GM12878 (cell line): ENCODE data around the gene SCT. TPM values are rescaled to one million over a fixed set of nuclear protein-coding genes. Genes with fewer than 3 reads are reported as not detected.
A peak's percentile ranks its signal among the peaks of the same experiment; 100 is the strongest.

Source experiments
- ATAC-seq: fragments of 200-7000 bp; cut with Tn5 transposase; 3 replicates; pipeline ENCODE4 v1.9.1; 2020; ENCODE audit warnings: mild to moderate bottlenecking, moderate library complexity
- BruUV-seq: library from RNA; stranded (reverse); fragments of 400-500 nt; replicated peaks from 2 replicates; lab custom pipeline; 2021; lab: Mats Ljungman, UMichigan
- CTCF ChIA-PET: fragments of 300-600 bp; sonication (Branson Sonifier 250); formaldehyde crosslinking; extraction: SDS; loops from one replicate; lab custom pipeline; 2021; ENCODE audit warnings: inconsistent platforms; lab: Yijun Ruan, JAX
- POLR2A ChIA-PET: fragments of 350-600 bp; formaldehyde crosslinking; extraction: SDS; loops from one replicate; lab custom pipeline; 2021; ENCODE audit warnings: inconsistent platforms; lab: Charles Lee
- RAD21 ChIA-PET: fragments of 300-600 bp; sonication (Branson Sonifier 250); formaldehyde crosslinking; loops from one replicate; lab custom pipeline; 2023; ENCODE audit warnings: antibody characterized with exemption; ENCODE audit not compliant: unreplicated experiment; lab: Charles Lee
- SMC1A ChIA-PET: fragments of 300-600 bp; sonication (Branson Sonifier 250); formaldehyde crosslinking; loops from one replicate; lab custom pipeline; 2023; ENCODE audit not compliant: unreplicated experiment, uncharacterized antibody; lab: Charles Lee
- DNase-seq: peaks from one replicate; pipeline ENCODE4 v3.0.0-alpha.2; 2011; ENCODE audit warnings: low read depth, low spot score
- FAIRE-seq: peaks from 3 replicates; lab custom pipeline; 2011; peaks lifted over from hg19 to GRCh38; lab: Jason Lieb, UNC
- H2AFZ ChIP-seq: 2 replicates; pipeline ENCODE4 v1.6.0; 2011; ENCODE audit warnings: low read depth, low read length, control low read depth; ENCODE audit not compliant: control insufficient read depth
- H3K27ac ChIP-seq: 2 replicates; pipeline ENCODE4 v1.5.1; 2011; ENCODE audit warnings: control low read depth; ENCODE audit not compliant: control insufficient read depth, insufficient read depth
- H3K27me3 ChIP-seq, 2 experiments: replicated peaks in 1 of 2; 2 replicates each; pipeline versions ENCODE4 v1.6.0 to v1.6.1; 2011; ENCODE audit warnings: low read length in 1 of 2; ENCODE audit not compliant: control insufficient read depth in 2 of 2, insufficient read depth in 2 of 2
- H3K36me3 ChIP-seq, 2 experiments: 2 replicates each; pipeline ENCODE4 v1.5.1; 2011; ENCODE audit warnings: low read length in 1 of 2; ENCODE audit not compliant: control insufficient read depth in 2 of 2, insufficient read depth in 2 of 2
- H3K4me1 ChIP-seq: 2 replicates; pipeline ENCODE4 v1.6.1; 2011; ENCODE audit warnings: mild to moderate bottlenecking, low read length, moderate library complexity, mixed read lengths; ENCODE audit not compliant: control insufficient read depth, insufficient read depth
- H3K4me2 ChIP-seq: 2 replicates; pipeline ENCODE4 v1.6.0; 2011; ENCODE audit warnings: control low read depth; ENCODE audit not compliant: control insufficient read depth, insufficient read depth
- H3K4me3 ChIP-seq: fragments of 200-600 bp; sonication (generic); 2 replicates; pipeline ENCODE4 v1.5.1; 2016
- H3K79me2 ChIP-seq: 2 replicates; pipeline ENCODE4 v1.6.0; 2011; ENCODE audit warnings: low read length; ENCODE audit not compliant: control insufficient read depth, insufficient read depth
- H3K9ac ChIP-seq: 2 replicates; pipeline ENCODE4 v1.8.0; 2011; ENCODE audit warnings: low read length, control low read depth, mixed read lengths; ENCODE audit not compliant: control insufficient read depth, insufficient read depth
- H3K9me3 ChIP-seq: replicated peaks from 3 replicates; pipeline ENCODE4 v1.5.1; 2011; ENCODE audit warnings: mild to moderate bottlenecking, low read length; ENCODE audit not compliant: control insufficient read depth, insufficient read depth
- H4K20me1 ChIP-seq: 2 replicates; pipeline ENCODE4 v1.6.0; 2011; ENCODE audit not compliant: control insufficient read depth, insufficient read depth
- CEBPB ChIP-seq, 2 experiments: fragments of 150-350 bp in 1 of 2; IDR thresholded peaks; 2 replicates each; pipeline ENCODE4 v1.6.1; 2012 to 2014; ENCODE audit warnings: low read depth in 2 of 2, low read length in 2 of 2, borderline replicate concordance in 1 of 2, inconsistent platforms in 1 of 2
- POLR2A ChIP-seq: IDR thresholded peaks from 2 replicates; pipeline ENCODE4 v1.6.1; 2011; ENCODE audit warnings: low read depth, mild to moderate bottlenecking, low read length
- SMAD5 ChIP-seq: IDR thresholded peaks from 2 replicates; pipeline ENCODE4 v1.6.1; 2016; ENCODE audit warnings: antibody characterized with exemption, low read depth
- SUPT20H ChIP-seq: IDR thresholded peaks from 2 replicates; pipeline ENCODE4 v1.6.1; 2011; ENCODE audit warnings: low read depth, mild to moderate bottlenecking, low read length, moderate library complexity, borderline replicate concordance; ENCODE audit not compliant: control insufficient read depth
- WGBS: methylation state at CpG from one replicate; pipeline ENCODE4 v1.1.6; 2016; ENCODE audit warnings: low lambda C conversion rate; ENCODE audit not compliant: insufficient replicate concordance, insufficient coverage; ENCODE audit errors: missing lambda C conversion rate; 5-methylcytosine and 5-hydroxymethylcytosine counted together
- in situ Hi-C: fragments of 300-500 bp; cut with MboI; formaldehyde crosslinking; loops from 9 replicates; pipeline ENCODE4 v1.14.3; 2018; ENCODE audit warnings: mixed read lengths
- intact Hi-C: fragments of 100-400 bp; cut with micrococcal nuclease; formaldehyde crosslinking; loops from one replicate; pipeline ENCODE4 v1.14.2; 2022; ENCODE audit not compliant: unreplicated experiment
- polyA plus RNA-seq, 11 experiments: library from polyadenylated mRNA; depleted of rRNA in 4 of 11; unstranded in 6 of 11; stranded (reverse) in 5 of 11; fragments of >200 nt; fragmentation: Nextera tagmentation in 4 of 11; fragmentation: Illumina TruSeq in 1 of 11; extraction: Ambion mirVana in 4 of 11; extraction: Trizol in 1 of 11; gene quantifications; 1 replicate in 1 of 11; 2 replicates in 10 of 11; pipeline versions ENCODE4 v1.2.1 to v1.2.3, GENCODE V29; 2011 to 2016; ENCODE audit warnings: inconsistent platforms in 2 of 11, missing spikeins in 2 of 11, low read depth in 1 of 11
- total RNA-seq, 4 experiments: library from RNA; depleted of rRNA in 3 of 4; stranded (reverse); fragments of >200 nt in 3 of 4; fragmentation: Illumina TruSeq in 1 of 4; extraction: Trizol in 1 of 4; gene quantifications; 2 replicates each; pipeline versions ENCODE4 v1.2.1 to v1.2.3, GENCODE V29; 2013 to 2021

Gene SCT
- total and polyA plus RNA-seq, 10 of the 15 experiments (the other 5 are each of a cell fraction or from before 2014, with no cell fraction given), result not detected

- ATAC-seq, result no peak
- RAD21 ChIA-PET, result no interaction called here
- WGBS, result 87% methylated on average over 13 of the region's 13 CpGs
Observed at GRCh38 chr11:620201-620600, 6.8 kb downstream of the SCT start.

GRCh38 chr11:619628-620050 lies 7.3 kb downstream of the SCT start:
- Histone ChIP-seq H4K20me1 (no peaks in the 10 kb centered on the region), H3K4me1 (peaks cover 4% of the 10 kb centered on the region), H3K9me3 (no peaks in the 10 kb centered on the region), H3K4me3 (no peak overlapping the region), H2AFZ (no peak overlapping the region), H3K27ac (no peak overlapping the region), H3K79me2 (peaks cover 11% of the 10 kb centered on the region), H3K36me3 (no peaks in the 10 kb centered on the region; a peak in 1 of 4 replicates), H3K4me2 (no peak overlapping the region), H3K27me3 (no peaks in the 10 kb centered on the region), H3K9ac (no peak overlapping the region)
- in situ Hi-C loops (no loop called here), intact Hi-C loops (loop anchor here (5.0 kb wide), 1 partner anchor 103 kb away; no protein-coding TSS in a partner anchor)
- DNase-seq (no peak), FAIRE-seq (no peak), ATAC-seq (no peak)
- RAD21 ChIA-PET, result no interaction called here
- SMC1A ChIA-PET, result no interaction called here
- no TSS peak for BruUV-seq
- POLR2A ChIA-PET, result interaction anchor here (0.5 kb wide), 1 partner anchor 106 kb away, joined by 4 read pairs; no protein-coding TSS in a partner anchor
- no peak for TF ChIP-seq SMAD5
- no peak for TF ChIP-seq SUPT20H
- 89% methylated on average over 20 of the region's 22 CpGs for whole genome bisulfite sequencing
- CTCF ChIA-PET, result no interaction called here

More at GRCh38 chr11:620201-620600, 6.8 kb downstream of the SCT start:
- H3K9me3 ChIP-seq, result no peaks in the 10 kb centered on the region
- TF ChIP-seq CEBPB (IDR thresholded peaks at IDR 0.05; ENCODE audit: borderline replicate concordance in 1 of 2, low read depth in 2 of 2, low read length in 2 of 2) (no peak), POLR2A (peak; percentile 22; the same call in 1 of the 2 replicates)
- in situ Hi-C loops (no loop called here), intact Hi-C loops (no loop called here)
- no peak overlapping the region for H3K27ac ChIP-seq
- H3K4me1 ChIP-seq, result peaks cover 4% of the 10 kb centered on the region
- no peaks in the 10 kb centered on the region for H3K27me3 ChIP-seq
- H3K36me3 ChIP-seq, result no peaks in the 10 kb centered on the region
- H3K9ac ChIP-seq, result no peak overlapping the region
- ChIA-PET CTCF (no interaction called here), POLR2A (interaction anchor here (0.5 kb wide), 1 partner anchor 106 kb away, joined by 4 read pairs; no protein-coding TSS in a partner anchor), SMC1A (no interaction called here)
- peaks cover 5% of the 10 kb centered on the region for H3K79me2 ChIP-seq
- no TSS peak for BruUV-seq
- no peak for DNase-seq
- H3K4me2 ChIP-seq, result no peak overlapping the region
- no peak overlapping the region for H3K4me3 ChIP-seq
- no peak overlapping the region for H2AFZ ChIP-seq
- no peak for FAIRE-seq
- H4K20me1 ChIP-seq, result no peaks in the 10 kb centered on the region
